ENCODE results near the gene SUCLG2.

The SUCLG2 gene

DNA sequence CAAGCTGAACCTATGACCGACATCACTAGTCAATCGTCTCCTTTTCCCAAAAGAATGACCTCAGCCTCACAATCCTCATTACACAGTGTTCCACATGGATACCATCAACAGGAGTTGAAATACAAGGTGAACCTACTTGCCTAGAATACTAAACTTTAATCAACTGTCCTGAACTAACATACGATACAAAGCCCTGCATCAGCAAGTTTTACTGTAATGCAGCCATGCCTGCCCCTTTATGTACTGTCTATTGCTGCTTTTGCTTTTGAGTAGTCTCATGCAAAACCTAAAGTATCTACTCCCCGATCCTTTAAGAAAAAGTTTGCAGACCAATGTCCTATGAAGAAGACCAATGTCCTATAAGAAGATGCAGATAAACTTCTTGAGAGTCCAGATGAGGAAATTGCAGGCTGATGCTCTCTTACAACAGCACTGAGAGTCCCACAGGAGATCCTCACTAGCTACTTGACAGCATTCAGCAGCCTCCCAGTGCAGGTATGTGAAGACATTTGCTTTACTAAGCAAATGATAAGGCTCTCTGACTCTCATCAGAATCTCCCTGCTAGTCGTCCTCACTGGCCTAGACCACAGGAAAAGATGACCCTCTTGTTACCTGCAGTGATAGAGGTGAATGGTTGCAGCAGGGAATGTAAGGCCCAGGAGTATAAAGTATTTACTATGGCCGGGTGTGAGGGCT is 23.6 kb downstream of the SUCLG2 start:
- no peaks in the 10 kb centered on the region for H3K27me3 ChIP-seq (ENCODE audit: control insufficient read depth, low read length)
- peaks cover 84% of the 10 kb centered on the region for H3K79me2 ChIP-seq (ENCODE audit: control insufficient read depth, low read length)
- no peaks in the 10 kb centered on the region for H3K4me1 ChIP-seq (ENCODE audit: control insufficient read depth, low read length)
- no peaks in the 10 kb centered on the region for H3K9me3 ChIP-seq (ENCODE audit: control insufficient read depth, insufficient read depth, low read length)
- peaks cover 52% of the 10 kb centered on the region for H3K36me3 ChIP-seq (ENCODE audit: control insufficient read depth, low read length)
- H3F3A ChIP-seq (ENCODE audit: control insufficient read depth, insufficient read depth) = no peaks in the 10 kb centered on the region
- H3K27ac ChIP-seq (ENCODE audit: low read depth, low read length) = no peak overlapping the region
- H3K4me2 ChIP-seq (ENCODE audit: low read length) = no peak overlapping the region
- H3K4me3 ChIP-seq (ENCODE audit: low read length) = no peak overlapping the region
- H4K20me1 ChIP-seq (ENCODE audit: control insufficient read depth, insufficient read depth, low read depth, low read length) = no peaks in the 10 kb centered on the region
- H3K9me2 ChIP-seq (replicated peaks; ENCODE audit: control insufficient read depth, low read length) = no peaks in the 10 kb centered on the region
- TF ChIP-seq, protein P1, sequence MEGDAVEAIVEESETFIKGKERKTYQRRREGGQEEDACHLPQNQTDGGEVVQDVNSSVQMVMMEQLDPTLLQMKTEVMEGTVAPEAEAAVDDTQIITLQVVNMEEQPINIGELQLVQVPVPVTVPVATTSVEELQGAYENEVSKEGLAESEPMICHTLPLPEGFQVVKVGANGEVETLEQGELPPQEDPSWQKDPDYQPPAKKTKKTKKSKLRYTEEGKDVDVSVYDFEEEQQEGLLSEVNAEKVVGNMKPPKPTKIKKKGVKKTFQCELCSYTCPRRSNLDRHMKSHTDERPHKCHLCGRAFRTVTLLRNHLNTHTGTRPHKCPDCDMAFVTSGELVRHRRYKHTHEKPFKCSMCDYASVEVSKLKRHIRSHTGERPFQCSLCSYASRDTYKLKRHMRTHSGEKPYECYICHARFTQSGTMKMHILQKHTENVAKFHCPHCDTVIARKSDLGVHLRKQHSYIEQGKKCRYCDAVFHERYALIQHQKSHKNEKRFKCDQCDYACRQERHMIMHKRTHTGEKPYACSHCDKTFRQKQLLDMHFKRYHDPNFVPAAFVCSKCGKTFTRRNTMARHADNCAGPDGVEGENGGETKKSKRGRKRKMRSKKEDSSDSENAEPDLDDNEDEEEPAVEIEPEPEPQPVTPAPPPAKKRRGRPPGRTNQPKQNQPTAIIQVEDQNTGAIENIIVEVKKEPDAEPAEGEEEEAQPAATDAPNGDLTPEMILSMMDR (IDR thresholded peaks at IDR 0.05; ENCODE audit: low read depth, low read length, poor library complexity, severe bottlenecking) = no peak
- TF ChIP-seq EZH2phosphoT487 (IDR thresholded peaks at IDR 0.05; ENCODE audit: borderline replicate concordance, low read length) = no peak

DNA sequence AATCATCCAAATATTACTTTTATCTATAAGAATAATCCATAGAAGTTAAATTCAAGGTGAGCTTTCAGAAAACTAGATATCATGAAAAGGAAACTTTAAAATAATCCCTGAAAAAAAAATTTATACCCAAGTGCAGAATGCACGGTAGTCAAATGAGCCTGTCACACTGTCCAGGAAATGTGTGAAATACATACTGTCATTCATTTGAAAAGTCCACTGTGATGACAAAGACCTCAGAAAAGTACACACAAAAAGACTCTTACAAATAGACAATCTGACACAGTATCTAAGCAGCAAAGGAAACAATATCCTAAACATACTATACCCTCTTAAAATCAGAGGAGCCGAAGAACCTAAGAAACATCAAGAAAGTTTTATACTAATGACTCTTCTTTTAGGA is 29.7 kb downstream of the SUCLG2 start:
- Histone ChIP-seq H3K4me3 (ENCODE audit: low read length) (no peak overlapping the region), H3F3A (ENCODE audit: control insufficient read depth, insufficient read depth) (no peaks in the 10 kb centered on the region), H3K36me3 (ENCODE audit: control insufficient read depth, low read length) (peaks cover 58% of the 10 kb centered on the region), H3K4me2 (ENCODE audit: low read length) (no peak overlapping the region), H3K4me1 (ENCODE audit: control insufficient read depth, low read length) (peaks cover 6% of the 10 kb centered on the region; the same call in 1 of the 2 replicates), H3K9me2 (replicated peaks; ENCODE audit: control insufficient read depth, low read length) (no peaks in the 10 kb centered on the region), H3K27ac (ENCODE audit: low read depth, low read length) (no peak overlapping the region), H3K79me2 (ENCODE audit: control insufficient read depth, low read length) (peaks cover 53% of the 10 kb centered on the region), H3K9me3 (ENCODE audit: control insufficient read depth, insufficient read depth, low read length) (no peaks in the 10 kb centered on the region), H3K27me3 (ENCODE audit: control insufficient read depth, low read length) (no peaks in the 10 kb centered on the region), H4K20me1 (ENCODE audit: control insufficient read depth, insufficient read depth, low read depth, low read length) (no peaks in the 10 kb centered on the region)
- TF ChIP-seq EZH2phosphoT487 (IDR thresholded peaks at IDR 0.05; ENCODE audit: borderline replicate concordance, low read length) = no peak
- TF ChIP-seq, protein P1 (IDR thresholded peaks at IDR 0.05; ENCODE audit: low read depth, low read length, poor library complexity, severe bottlenecking) = no peak

DNA sequence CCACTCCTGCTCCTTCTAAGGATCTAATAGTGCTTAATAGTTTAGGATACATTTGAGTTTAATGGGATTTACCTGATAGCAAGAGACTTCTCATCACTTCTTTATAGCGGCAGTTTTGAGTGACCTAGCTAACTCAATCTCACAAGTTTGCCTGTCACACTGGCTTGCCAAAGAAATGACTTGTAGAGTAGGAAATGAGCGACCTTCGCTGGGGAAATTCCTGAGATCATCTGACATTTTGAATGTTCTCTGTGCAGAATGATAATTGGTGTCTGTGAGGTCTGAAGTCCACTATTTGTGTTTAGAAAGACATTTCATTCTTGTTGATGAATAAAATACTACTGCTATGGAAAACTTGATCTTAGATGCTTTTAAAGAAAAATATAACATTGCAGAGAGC is 30.3 kb downstream of the SUCLG2 start:
- Histone ChIP-seq H3F3A (ENCODE audit: control insufficient read depth, insufficient read depth) (no peaks in the 10 kb centered on the region), H3K27ac (ENCODE audit: low read depth, low read length) (no peak overlapping the region), H3K9me3 (ENCODE audit: control insufficient read depth, insufficient read depth, low read length) (peaks cover 3% of the 10 kb centered on the region; the same call in 1 of the 2 replicates), H3K4me3 (ENCODE audit: low read length) (no peak overlapping the region), H3K27me3 (ENCODE audit: control insufficient read depth, low read length) (no peaks in the 10 kb centered on the region), H3K4me1 (ENCODE audit: control insufficient read depth, low read length) (peaks cover 7% of the 10 kb centered on the region; the same call in 1 of the 2 replicates), H4K20me1 (ENCODE audit: control insufficient read depth, insufficient read depth, low read depth, low read length) (no peaks in the 10 kb centered on the region), H3K9me2 (replicated peaks; ENCODE audit: control insufficient read depth, low read length) (no peaks in the 10 kb centered on the region), H3K4me2 (ENCODE audit: low read length) (no peak overlapping the region), H3K36me3 (ENCODE audit: control insufficient read depth, low read length) (peaks cover 62% of the 10 kb centered on the region), H3K79me2 (ENCODE audit: control insufficient read depth, low read length) (peaks cover 49% of the 10 kb centered on the region)
- TF ChIP-seq, protein P1 (IDR thresholded peaks at IDR 0.05; ENCODE audit: low read depth, low read length, poor library complexity, severe bottlenecking) = no peak
- no peak for TF ChIP-seq EZH2phosphoT487 (IDR thresholded peaks at IDR 0.05; ENCODE audit: borderline replicate concordance, low read length)

Measured in DOHH2 (cell line).